Panc1 (cell line): ENCODE results near the gene MACROD2. TPM values are rescaled to one million over a fixed set of nuclear protein-coding genes. Genes with fewer than 3 reads are reported as not detected.

Source experiments
- ATAC-seq: fragments of 200-7000 bp; cut with Tn5 transposase; 2 replicates; pipeline ENCODE4 v1.9.1; 2020; ENCODE audit warnings: mild to moderate bottlenecking, moderate library complexity
- BruUV-seq: library from RNA; stranded (reverse); fragments of 400-500 nt; replicated peaks from 2 replicates; lab custom pipeline; 2021; lab: Mats Ljungman, UMichigan
- CTCF ChIA-PET: fragments of 300-600 bp; sonication (Branson Sonifier 250); formaldehyde crosslinking; loops from one replicate; lab custom pipeline; 2022; ENCODE audit warnings: antibody characterized with exemption; lab: Charles Lee
- POLR2A ChIA-PET: fragments of 300-600 bp; sonication (Branson Sonifier 250); formaldehyde crosslinking; loops from one replicate; lab custom pipeline; 2022; ENCODE audit warnings: antibody characterized with exemption; lab: Charles Lee
- DNase-seq: peaks from one replicate; pipeline ENCODE4 v3.0.0-alpha.2; 2010; ENCODE audit warnings: low read depth, low spot score
- H3K27ac ChIP-seq: 2 replicates; pipeline ENCODE4 v1.5.1; 2011; ENCODE audit warnings: mild to moderate bottlenecking, low read length, inconsistent platforms
- H3K27me3 ChIP-seq: fragments of 200-500 bp; sonication (Bioruptor generic); 2 replicates; pipeline ENCODE4 v1.6.0; 2014; ENCODE audit warnings: low read length, inconsistent platforms; ENCODE audit not compliant: control insufficient read depth, insufficient read depth
- H3K36me3 ChIP-seq: fragments of 200-500 bp; sonication (Bioruptor generic); 2 replicates; pipeline ENCODE4 v1.5.1; 2014; ENCODE audit warnings: inconsistent platforms, mild to moderate bottlenecking, low read length, moderate library complexity; ENCODE audit not compliant: control insufficient read depth, insufficient read depth
- H3K4me1 ChIP-seq: 2 replicates; pipeline ENCODE4 v1.5.1; 2011; ENCODE audit warnings: inconsistent platforms, mild to moderate bottlenecking, low read length, moderate library complexity; ENCODE audit not compliant: control insufficient read depth, insufficient read depth
- H3K4me3 ChIP-seq, 2 experiments: 2 replicates each; pipeline ENCODE4 v1.5.1; 2011 to 2012; ENCODE audit warnings: low read depth in 2 of 2, low read length in 2 of 2, mild to moderate bottlenecking in 2 of 2, inconsistent platforms in 1 of 2, moderate library complexity in 1 of 2
- H3K9me3 ChIP-seq: fragments of 200-500 bp; sonication (Bioruptor generic); 2 replicates; pipeline ENCODE4 v1.5.1; 2014; ENCODE audit warnings: low read depth, mild to moderate bottlenecking, inconsistent platforms, low read length, moderate library complexity; ENCODE audit not compliant: control insufficient read depth, insufficient read depth
- POLR2AphosphoS5 ChIP-seq: IDR thresholded peaks from 2 replicates; pipeline ENCODE4 v1.6.1; 2012; ENCODE audit warnings: mild to moderate bottlenecking, low read depth, low read length, moderate library complexity
- SIN3A ChIP-seq: IDR thresholded peaks from 2 replicates; pipeline ENCODE4 v1.6.1; 2012; ENCODE audit warnings: low read depth, mild to moderate bottlenecking, low read length, moderate library complexity, borderline replicate concordance; ENCODE audit not compliant: insufficient read depth
- TCF7L2 ChIP-seq: IDR thresholded peaks from 2 replicates; pipeline ENCODE4 v1.6.1; 2011; ENCODE audit warnings: mild to moderate bottlenecking, low read depth, low read length, inconsistent platforms
- in situ Hi-C: cut with HindIII; loops from 2 replicates; pipeline ENCODE4 v1.10.0; 2016; ENCODE audit warnings: low sequenced_read_pairs, low pct_unique_long_range_greater_than_20kb
- intact Hi-C: fragments of 100-400 bp; cut with micrococcal nuclease; formaldehyde crosslinking; loops from one replicate; pipeline ENCODE4 v1.10.0; 2022; ENCODE audit not compliant: unreplicated experiment
- total RNA-seq: library from RNA; stranded (reverse); gene quantifications from one replicate; pipeline ENCODE4 v1.2.1, GENCODE V29; 2021; ENCODE audit not compliant: unreplicated experiment
- TF ChIP-seq, protein P1 (sequence below): fragments of 450-650 bp; IDR thresholded peaks from 2 replicates; pipeline ENCODE4 v1.5.1; 2017; ENCODE audit warnings: mild to moderate bottlenecking
- TF ChIP-seq, protein P2 (sequence below), 2 experiments: IDR thresholded peaks; 2 replicates each; pipeline ENCODE4 v1.6.1; 2011 to 2012; ENCODE audit warnings: low read depth in 2 of 2, control low read depth in 1 of 2, low read length in 1 of 2, mild to moderate bottlenecking in 1 of 2, moderate library complexity in 1 of 2; ENCODE audit not compliant: insufficient read depth in 1 of 2

The MACROD2 gene
- total RNA-seq, 1 experiment from 2014 or later = 1.2 TPM

DNA sequence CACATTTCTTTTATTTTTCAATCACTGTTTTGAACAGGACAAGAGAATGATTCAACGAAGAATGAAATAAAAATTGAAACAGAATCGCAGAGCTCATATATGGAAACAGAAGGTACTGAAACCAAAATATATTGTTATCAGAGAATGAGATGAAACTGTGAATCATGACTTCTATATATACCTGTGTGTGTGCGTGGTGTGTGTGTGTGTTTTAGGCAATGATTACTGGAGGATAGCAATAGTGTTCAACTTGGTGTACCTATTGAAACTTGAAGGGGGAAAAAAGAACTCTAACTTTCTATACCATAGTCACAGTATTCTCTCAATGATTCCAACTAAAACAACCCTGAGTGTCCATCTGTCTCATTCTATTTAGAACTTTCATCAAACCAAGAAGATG lies 1991.4 kb downstream of the MACROD2 start:
- POLR2A ChIA-PET = no interaction called here

DNA sequence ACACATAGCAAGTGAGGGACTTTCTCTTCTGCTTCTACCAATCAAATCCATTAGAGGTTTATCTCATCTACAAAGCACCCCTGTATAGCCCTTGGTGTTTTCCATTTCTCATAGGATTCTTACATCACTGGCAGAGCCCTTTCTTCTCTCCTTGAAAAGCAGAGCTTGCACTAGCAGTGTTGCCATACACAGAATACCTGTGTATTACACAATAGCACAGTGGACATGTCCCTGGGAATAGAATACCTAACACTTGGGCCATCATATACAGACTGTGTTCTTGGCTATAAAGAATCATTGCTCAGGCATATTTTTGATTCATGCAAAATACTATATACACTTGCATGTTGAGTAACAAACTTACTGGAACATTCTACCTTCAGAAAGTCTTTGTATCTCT lies 1996.0 kb downstream of the MACROD2 start:
- no peaks in the 10 kb centered on the region; the same call in 1 of the 2 replicates for H3K9me3 ChIP-seq
- no peak overlapping the region for H3K27ac ChIP-seq
- H3K36me3 ChIP-seq = no peaks in the 10 kb centered on the region
- no peak for TF ChIP-seq TCF7L2
- TF ChIP-seq SIN3A = no peak
- TF ChIP-seq, protein P1, sequence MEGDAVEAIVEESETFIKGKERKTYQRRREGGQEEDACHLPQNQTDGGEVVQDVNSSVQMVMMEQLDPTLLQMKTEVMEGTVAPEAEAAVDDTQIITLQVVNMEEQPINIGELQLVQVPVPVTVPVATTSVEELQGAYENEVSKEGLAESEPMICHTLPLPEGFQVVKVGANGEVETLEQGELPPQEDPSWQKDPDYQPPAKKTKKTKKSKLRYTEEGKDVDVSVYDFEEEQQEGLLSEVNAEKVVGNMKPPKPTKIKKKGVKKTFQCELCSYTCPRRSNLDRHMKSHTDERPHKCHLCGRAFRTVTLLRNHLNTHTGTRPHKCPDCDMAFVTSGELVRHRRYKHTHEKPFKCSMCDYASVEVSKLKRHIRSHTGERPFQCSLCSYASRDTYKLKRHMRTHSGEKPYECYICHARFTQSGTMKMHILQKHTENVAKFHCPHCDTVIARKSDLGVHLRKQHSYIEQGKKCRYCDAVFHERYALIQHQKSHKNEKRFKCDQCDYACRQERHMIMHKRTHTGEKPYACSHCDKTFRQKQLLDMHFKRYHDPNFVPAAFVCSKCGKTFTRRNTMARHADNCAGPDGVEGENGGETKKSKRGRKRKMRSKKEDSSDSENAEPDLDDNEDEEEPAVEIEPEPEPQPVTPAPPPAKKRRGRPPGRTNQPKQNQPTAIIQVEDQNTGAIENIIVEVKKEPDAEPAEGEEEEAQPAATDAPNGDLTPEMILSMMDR = no peak
- TF ChIP-seq, protein P2, sequence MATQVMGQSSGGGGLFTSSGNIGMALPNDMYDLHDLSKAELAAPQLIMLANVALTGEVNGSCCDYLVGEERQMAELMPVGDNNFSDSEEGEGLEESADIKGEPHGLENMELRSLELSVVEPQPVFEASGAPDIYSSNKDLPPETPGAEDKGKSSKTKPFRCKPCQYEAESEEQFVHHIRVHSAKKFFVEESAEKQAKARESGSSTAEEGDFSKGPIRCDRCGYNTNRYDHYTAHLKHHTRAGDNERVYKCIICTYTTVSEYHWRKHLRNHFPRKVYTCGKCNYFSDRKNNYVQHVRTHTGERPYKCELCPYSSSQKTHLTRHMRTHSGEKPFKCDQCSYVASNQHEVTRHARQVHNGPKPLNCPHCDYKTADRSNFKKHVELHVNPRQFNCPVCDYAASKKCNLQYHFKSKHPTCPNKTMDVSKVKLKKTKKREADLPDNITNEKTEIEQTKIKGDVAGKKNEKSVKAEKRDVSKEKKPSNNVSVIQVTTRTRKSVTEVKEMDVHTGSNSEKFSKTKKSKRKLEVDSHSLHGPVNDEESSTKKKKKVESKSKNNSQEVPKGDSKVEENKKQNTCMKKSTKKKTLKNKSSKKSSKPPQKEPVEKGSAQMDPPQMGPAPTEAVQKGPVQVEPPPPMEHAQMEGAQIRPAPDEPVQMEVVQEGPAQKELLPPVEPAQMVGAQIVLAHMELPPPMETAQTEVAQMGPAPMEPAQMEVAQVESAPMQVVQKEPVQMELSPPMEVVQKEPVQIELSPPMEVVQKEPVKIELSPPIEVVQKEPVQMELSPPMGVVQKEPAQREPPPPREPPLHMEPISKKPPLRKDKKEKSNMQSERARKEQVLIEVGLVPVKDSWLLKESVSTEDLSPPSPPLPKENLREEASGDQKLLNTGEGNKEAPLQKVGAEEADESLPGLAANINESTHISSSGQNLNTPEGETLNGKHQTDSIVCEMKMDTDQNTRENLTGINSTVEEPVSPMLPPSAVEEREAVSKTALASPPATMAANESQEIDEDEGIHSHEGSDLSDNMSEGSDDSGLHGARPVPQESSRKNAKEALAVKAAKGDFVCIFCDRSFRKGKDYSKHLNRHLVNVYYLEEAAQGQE (IDR thresholded peaks at IDR 0.05; ENCODE audit: insufficient read depth in 1 of 2, low read depth in 2 of 2, low read length in 1 of 2) = no peak
- TF ChIP-seq POLR2AphosphoS5 = no peak
- intact Hi-C loops (no loop called here), in situ Hi-C loops (no loop called here)
- ATAC-seq = no peak
- no peak for DNase-seq
- H3K27me3 ChIP-seq = no peaks in the 10 kb centered on the region
- H3K4me1 ChIP-seq = no peaks in the 10 kb centered on the region
- POLR2A ChIA-PET = no interaction called here
- CTCF ChIA-PET = no interaction called here
- no peak overlapping the region for H3K4me3 ChIP-seq
- BruUV-seq = no TSS peak

More for the DNA sequence above, 1991.4 kb downstream of the MACROD2 start:
- DNase-seq (no peak), ATAC-seq (no peak)
- Histone ChIP-seq H3K27me3 (no peaks in the 10 kb centered on the region), H3K36me3 (no peaks in the 10 kb centered on the region), H3K27ac (no peak overlapping the region), H3K4me3 (no peak overlapping the region), H3K9me3 (no peaks in the 10 kb centered on the region), H3K4me1 (no peaks in the 10 kb centered on the region)
- CTCF ChIA-PET = no interaction called here
- in situ Hi-C loops (no loop called here), intact Hi-C loops (no loop called here)
- BruUV-seq = no TSS peak
- TF ChIP-seq, protein P1 = no peak
- no peak for TF ChIP-seq SIN3A
- no peak for TF ChIP-seq TCF7L2
- no peak for TF ChIP-seq POLR2AphosphoS5
- TF ChIP-seq, protein P2 (IDR thresholded peaks at IDR 0.05; ENCODE audit: insufficient read depth in 1 of 2, low read depth in 2 of 2, low read length in 1 of 2) = no peak
